Cardiac muscle cell (in vitro differentiated cells and primary cell): ENCODE data around the gene MED28. TPM values are rescaled to one million over a fixed set of nuclear protein-coding genes. Genes with fewer than 3 reads are reported as not detected.

ENCODE experiments used
- DNase-seq, 2 donors: peaks; one replicate each; pipeline versions ENCODE4 v3.0.0 to v3.0.0-alpha.2; 2010 to 2017; ENCODE audit warnings: low read depth in 1 of 2, low spot score in 1 of 2
- H3K27ac ChIP-seq: fragments of 200-600 bp; sonication (generic); 2 replicates; pipeline ENCODE4 v1.5.1; 2016
- H3K27me3 ChIP-seq: fragments of 200-600 bp; sonication (generic); 2 replicates; pipeline ENCODE4 v1.6.0; 2016; ENCODE audit warnings: control low read depth
- H3K36me3 ChIP-seq: fragments of 200-600 bp; sonication (generic); 2 replicates; pipeline ENCODE4 v1.5.1; 2016; ENCODE audit warnings: control low read depth
- H3K4me1 ChIP-seq: fragments of 200-600 bp; sonication (generic); 2 replicates; pipeline ENCODE4 v1.8.1; 2017; ENCODE audit warnings: low read depth, mild to moderate bottlenecking, mixed run types
- H3K4me3 ChIP-seq: fragments of 200-600 bp; sonication (generic); 2 replicates; pipeline ENCODE4 v1.5.1; 2016; ENCODE audit warnings: mild to moderate bottlenecking
- H3K9me3 ChIP-seq: fragments of 200-600 bp; sonication (generic); 2 replicates; pipeline ENCODE4 v1.5.1; 2017; ENCODE audit warnings: low read depth, mild to moderate bottlenecking, control low read depth
- CTCF ChIP-seq: IDR thresholded peaks from 2 replicates; pipeline ENCODE4 v1.5.1; 2012; ENCODE audit warnings: low read depth, mild to moderate bottlenecking, low read length
- polyA plus RNA-seq: library from polyadenylated mRNA; unstranded; fragments of >200 nt; fragmentation: Nextera tagmentation; extraction: Ambion mirVana; gene quantifications from 2 replicates; pipeline ENCODE4 v1.2.1, GENCODE V29; 2016
- total RNA-seq: library from RNA; depleted of rRNA; stranded (reverse); fragments of >200 nt; gene quantifications from 2 replicates; pipeline ENCODE4 v1.2.3, GENCODE V29; 2016

Gene MED28
- total and polyA plus RNA-seq, 2 experiments from 2014 or later = 20.1 to 60.2 TPM

DNA sequence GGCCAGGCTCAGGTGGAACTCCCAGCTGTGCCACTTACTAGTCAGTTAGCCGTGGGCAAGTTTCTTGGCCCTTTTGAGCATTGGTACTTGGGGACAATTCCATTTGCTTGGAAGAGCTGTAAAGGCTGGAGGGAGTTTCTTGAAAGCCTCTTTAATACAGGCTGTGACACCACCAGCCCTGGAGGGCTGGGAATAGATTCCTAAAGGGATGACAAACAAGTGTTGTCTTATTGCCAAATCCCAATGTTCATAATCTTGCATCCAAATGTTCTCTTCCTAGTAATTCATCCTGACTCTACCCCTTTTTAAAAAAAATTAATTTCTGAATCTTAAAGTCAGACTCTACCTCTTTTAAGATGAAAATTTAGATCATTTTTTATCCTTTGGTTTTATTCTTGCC lies 14.6 kb upstream of the MED28 start:
- Histone ChIP-seq H3K27me3 (no peaks in the 10 kb centered on the region), H3K27ac (no peak overlapping the region), H3K4me3 (no peak overlapping the region), H3K9me3 (no peaks in the 10 kb centered on the region), H3K36me3 (peaks cover 26% of the 10 kb centered on the region), H3K4me1 (no peaks in the 10 kb centered on the region)
- TF ChIP-seq CTCF = no peak
- no peak for DNase-seq

- H3K9me3 ChIP-seq = no peaks in the 10 kb centered on the region
- H3K27ac ChIP-seq = no peak overlapping the region
- TF ChIP-seq CTCF = no peak
- no peak overlapping the region for H3K4me3 ChIP-seq
- H3K4me1 ChIP-seq = no peaks in the 10 kb centered on the region
- H3K36me3 ChIP-seq = peaks cover 28% of the 10 kb centered on the region
- H3K27me3 ChIP-seq = no peaks in the 10 kb centered on the region
- DNase-seq = no peak
Observed at GRCh38 chr4:17605236-17605635, 9.2 kb upstream of the MED28 start.

DNA sequence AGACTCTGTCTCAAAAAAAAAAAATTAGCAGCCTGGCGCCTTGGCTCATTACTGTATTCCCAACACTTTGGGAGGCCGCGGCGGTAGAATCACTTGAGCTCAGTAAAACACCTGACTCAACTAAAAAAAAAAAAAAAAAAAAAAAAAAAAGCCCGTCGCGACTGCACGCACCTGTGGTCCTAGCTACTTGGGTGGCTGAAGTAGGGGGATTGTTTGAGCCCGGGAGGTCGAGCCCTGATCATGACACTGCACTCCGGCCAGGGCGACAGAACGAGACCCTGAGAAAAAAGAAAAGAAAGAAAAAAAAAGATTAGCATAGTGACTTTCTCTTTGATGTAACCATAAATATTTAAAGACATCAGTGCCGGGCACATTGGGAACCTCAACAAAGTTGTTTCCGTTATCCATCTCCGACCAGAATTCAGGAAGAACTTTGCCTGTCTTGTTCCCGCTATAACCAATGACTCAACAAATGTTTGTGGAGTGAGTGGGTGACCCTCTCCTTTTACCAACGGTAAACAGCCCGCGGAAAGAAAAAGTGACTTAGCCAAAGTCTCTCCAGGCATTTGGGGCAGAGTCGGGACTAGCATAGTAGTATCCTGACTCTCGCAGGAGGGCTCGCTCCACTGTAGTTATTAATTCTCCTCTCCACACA lies 553 bp upstream of the MED28 start:
- TF ChIP-seq CTCF = no peak
- peak overlapping the region; percentile 99 for H3K4me3 ChIP-seq
- H3K36me3 ChIP-seq = peaks cover 2% of the 10 kb centered on the region
- H3K27me3 ChIP-seq = no peaks in the 10 kb centered on the region
- H3K4me1 ChIP-seq = peaks cover 7% of the 10 kb centered on the region
- peak; percentile 1 to 68 for DNase-seq
- H3K9me3 ChIP-seq = no peaks in the 10 kb centered on the region
- H3K27ac ChIP-seq = no peak overlapping the region

DNA sequence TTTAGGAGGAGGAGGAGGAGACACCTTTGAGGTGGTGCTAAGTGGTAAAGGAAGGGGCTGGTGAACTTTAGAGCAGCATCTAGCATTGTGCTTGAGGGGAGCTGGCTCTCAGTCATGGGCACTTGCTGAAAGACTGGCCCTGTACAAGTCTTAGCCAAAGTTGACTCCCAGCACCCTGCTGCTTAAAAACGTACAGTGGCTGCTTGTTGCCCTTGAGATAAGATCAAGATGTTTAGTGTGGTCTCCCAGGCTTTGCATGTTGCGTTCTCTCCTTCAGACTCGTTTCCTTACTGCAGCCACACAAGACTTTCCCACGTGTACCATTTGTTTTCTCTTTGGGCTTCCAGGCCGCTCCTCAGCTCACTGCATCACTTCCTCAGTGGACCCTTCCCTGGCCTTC lies 1.8 kb downstream of the MED28 start:
- TF ChIP-seq CTCF = no peak
- no peak for DNase-seq
- Histone ChIP-seq H3K4me1 (peaks cover 7% of the 10 kb centered on the region), H3K9me3 (no peaks in the 10 kb centered on the region), H3K27ac (no peak overlapping the region), H3K4me3 (no peak overlapping the region), H3K36me3 (peaks cover 7% of the 10 kb centered on the region), H3K27me3 (no peaks in the 10 kb centered on the region)

DNA sequence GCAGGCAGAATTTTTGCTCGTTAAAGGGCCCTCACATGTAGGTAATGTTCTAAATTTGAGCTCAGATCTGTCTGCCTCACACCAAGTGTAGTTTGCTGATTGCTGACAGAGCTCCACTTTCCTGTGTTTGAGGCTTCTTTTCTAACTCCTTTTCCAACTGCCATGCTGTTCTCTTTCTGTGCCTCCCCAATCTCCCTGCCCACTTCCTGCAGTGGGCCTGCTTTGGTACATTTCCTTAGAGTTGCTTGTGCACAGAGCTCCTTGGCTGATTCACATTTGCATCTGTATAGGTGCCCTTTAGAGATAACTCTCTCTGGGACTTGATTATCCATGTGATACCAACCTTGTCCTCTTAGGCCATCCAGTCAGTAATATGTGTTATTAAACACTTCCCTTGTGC lies 4.5 kb downstream of the MED28 start:
- no peak overlapping the region for H3K4me3 ChIP-seq
- DNase-seq = no peak
- TF ChIP-seq CTCF = no peak
- H3K36me3 ChIP-seq = peaks cover 28% of the 10 kb centered on the region
- H3K27ac ChIP-seq = no peak overlapping the region
- H3K9me3 ChIP-seq = no peaks in the 10 kb centered on the region
- no peaks in the 10 kb centered on the region for H3K27me3 ChIP-seq
- H3K4me1 ChIP-seq = peaks cover 7% of the 10 kb centered on the region
